Neural progenitor cell (in vitro differentiated cells): Measurements from ENCODE around the gene CPNE4. TPM values are rescaled to one million over a fixed set of nuclear protein-coding genes. Genes with fewer than 3 reads are reported as not detected.

Experiments
- DNase-seq: peaks from one replicate; pipeline ENCODE4 v3.0.0-alpha.2; 2016; ENCODE audit warnings: low spot score
- H2AFZ ChIP-seq: fragments of 200-600 bp; sonication (generic); replicated peaks from 2 replicates; pipeline ENCODE4 v1.6.1; 2016; ENCODE audit warnings: antibody characterized with exemption
- H3F3A ChIP-seq: fragments of 200-600 bp; sonication (generic); 2 replicates; pipeline ENCODE4 v1.6.1; 2016; ENCODE audit warnings: antibody characterized with exemption, low read depth
- H3K27ac ChIP-seq: fragments of 200-600 bp; sonication (generic); 2 replicates; pipeline ENCODE4 v1.5.1; 2016; ENCODE audit warnings: mild to moderate bottlenecking
- H3K27me3 ChIP-seq: fragments of 200-600 bp; sonication (generic); 2 replicates; pipeline ENCODE4 v1.6.1; 2016; ENCODE audit warnings: mild to moderate bottlenecking, moderate library complexity
- H3K36me3 ChIP-seq: fragments of 200-600 bp; sonication (generic); 2 replicates; pipeline ENCODE4 v1.5.1; 2016
- H3K4me1 ChIP-seq: fragments of 200-600 bp; sonication (generic); 2 replicates; pipeline ENCODE4 v1.6.1; 2016; ENCODE audit warnings: mixed run types
- H3K4me2 ChIP-seq: fragments of 200-600 bp; sonication (generic); 2 replicates; pipeline ENCODE4 v1.6.1; 2016
- H3K4me3 ChIP-seq: fragments of 200-600 bp; sonication (generic); 2 replicates; pipeline ENCODE4 v1.5.1; 2016
- H3K79me2 ChIP-seq: fragments of 200-600 bp; sonication (generic); 2 replicates; pipeline ENCODE4 v1.6.1; 2016; ENCODE audit warnings: low read depth
- H3K9ac ChIP-seq: fragments of 200-600 bp; sonication (generic); 2 replicates; pipeline ENCODE4 v1.6.1; 2016
- H3K9me3 ChIP-seq: fragments of 200-600 bp; sonication (generic); 2 replicates; pipeline ENCODE4 v1.5.1; 2016; ENCODE audit warnings: low read depth
- H4K20me1 ChIP-seq: fragments of 200-600 bp; sonication (generic); 2 replicates; pipeline ENCODE4 v1.6.1; 2016; ENCODE audit warnings: low read depth
- H3K27ac Mint-ChIP-seq: 3 replicates; pipeline ENCODE4 v1.8.0; 2021; ENCODE audit warnings: mixed read lengths
- H3K27me3 Mint-ChIP-seq: 2 replicates; pipeline ENCODE4 v1.8.0; 2022; ENCODE audit warnings: low read depth, mild to moderate bottlenecking, inconsistent platforms, moderate library complexity, mixed read lengths; ENCODE audit not compliant: insufficient read depth
- H3K36me3 Mint-ChIP-seq: 3 replicates; pipeline ENCODE4 v1.8.0; 2021; ENCODE audit warnings: mixed read lengths
- H3K4me1 Mint-ChIP-seq: 3 replicates; pipeline ENCODE4 v1.8.0; 2021; ENCODE audit warnings: mixed read lengths
- H3K4me3 Mint-ChIP-seq: 3 replicates; pipeline ENCODE4 v1.8.0; 2021; ENCODE audit warnings: mild to moderate bottlenecking, moderate library complexity, mixed read lengths
- H3K9me3 Mint-ChIP-seq: 3 replicates; pipeline ENCODE4 v1.8.0; 2020; ENCODE audit warnings: mixed read lengths
- CTCF ChIP-seq: fragments of 200-600 bp; sonication (generic); IDR thresholded peaks from 2 replicates; pipeline ENCODE4 v1.5.1; 2017; ENCODE audit warnings: antibody characterized with exemption, mild to moderate bottlenecking
- EZH2 ChIP-seq: fragments of 200-600 bp; sonication (generic); IDR thresholded peaks from 2 replicates; pipeline ENCODE4 v1.6.1; 2017; ENCODE audit warnings: antibody characterized with exemption, mild to moderate bottlenecking, moderate library complexity
- EZH2phosphoT487 ChIP-seq: fragments of 200-600 bp; sonication (generic); IDR thresholded peaks from 2 replicates; pipeline ENCODE4 v1.6.1; 2017; ENCODE audit warnings: antibody characterized with exemption
- total RNA-seq: library from RNA; depleted of rRNA; stranded (reverse); fragments of >200 nt; gene quantifications from 2 replicates; pipeline ENCODE4 v1.2.3, GENCODE V29; 2015; ENCODE audit warnings: low replicate concordance

CPNE4 gene
- total RNA-seq, 1 donor from 2014 or later: not detected

GRCh38 chr3:131717493-131717892 lies 317.3 kb downstream of the CPNE4 start:
- no peaks in the 10 kb centered on the region for H3K79me2 ChIP-seq
- H3K36me3 ChIP-seq: no peaks in the 10 kb centered on the region
- no peaks in the 10 kb centered on the region for H3K36me3 Mint-ChIP-seq
- no peak overlapping the region for H3K4me2 ChIP-seq
- TF ChIP-seq EZH2 (no peak), CTCF (no peak), EZH2phosphoT487 (no peak)
- H3K4me3 ChIP-seq: no peak overlapping the region
- H3K4me1 ChIP-seq: no peaks in the 10 kb centered on the region
- no peaks in the 10 kb centered on the region for H3K27me3 ChIP-seq
- no peak overlapping the region for H3K9ac ChIP-seq
- H2AFZ ChIP-seq: no peak overlapping the region
- H3K4me3 Mint-ChIP-seq: no peak overlapping the region
- no peak overlapping the region for H3K27ac Mint-ChIP-seq
- peaks cover 2% of the 10 kb centered on the region for H3K27me3 Mint-ChIP-seq
- DNase-seq: no peak
- peaks cover 14% of the 10 kb centered on the region for H3K4me1 Mint-ChIP-seq
- H3F3A ChIP-seq: no peaks in the 10 kb centered on the region
- H3K9me3 ChIP-seq: no peaks in the 10 kb centered on the region
- no peak overlapping the region for H3K27ac ChIP-seq
- no peaks in the 10 kb centered on the region for H4K20me1 ChIP-seq
- no peaks in the 10 kb centered on the region for H3K9me3 Mint-ChIP-seq

GRCh38 chr3:131716943-131717342 lies 317.9 kb downstream of the CPNE4 start:
- TF ChIP-seq CTCF (no peak), EZH2phosphoT487 (no peak), EZH2 (no peak)
- Histone ChIP-seq H3K4me1 (no peaks in the 10 kb centered on the region), H3K4me2 (no peak overlapping the region), H4K20me1 (no peaks in the 10 kb centered on the region), H3K36me3 (no peaks in the 10 kb centered on the region), H3K27me3 (no peaks in the 10 kb centered on the region), H3K4me3 (no peak overlapping the region), H3K79me2 (no peaks in the 10 kb centered on the region), H3K9ac (no peak overlapping the region), H3F3A (no peaks in the 10 kb centered on the region), H3K27ac (no peak overlapping the region), H2AFZ (no peak overlapping the region), H3K9me3 (no peaks in the 10 kb centered on the region)
- Mint-ChIP-seq H3K27ac (no peak overlapping the region), H3K27me3 (peaks cover 2% of the 10 kb centered on the region), H3K9me3 (no peaks in the 10 kb centered on the region), H3K4me3 (no peak overlapping the region), H3K4me1 (peaks cover 12% of the 10 kb centered on the region), H3K36me3 (no peaks in the 10 kb centered on the region)
- no peak for DNase-seq

GRCh38 chr3:131716007-131716406 lies 318.8 kb downstream of the CPNE4 start:
- Histone ChIP-seq H3K9ac (no peak overlapping the region), H2AFZ (no peak overlapping the region), H3K79me2 (no peaks in the 10 kb centered on the region), H3K4me1 (no peaks in the 10 kb centered on the region), H3K27me3 (no peaks in the 10 kb centered on the region), H3K36me3 (no peaks in the 10 kb centered on the region), H3K27ac (no peak overlapping the region), H3F3A (no peaks in the 10 kb centered on the region), H4K20me1 (no peaks in the 10 kb centered on the region), H3K4me2 (no peak overlapping the region), H3K4me3 (no peak overlapping the region), H3K9me3 (no peaks in the 10 kb centered on the region)
- DNase-seq: peak; percentile 6
- H3K4me1 Mint-ChIP-seq: peaks cover 16% of the 10 kb centered on the region
- no peaks in the 10 kb centered on the region for H3K36me3 Mint-ChIP-seq
- H3K4me3 Mint-ChIP-seq: no peak overlapping the region
- no peaks in the 10 kb centered on the region for H3K9me3 Mint-ChIP-seq
- H3K27me3 Mint-ChIP-seq: peaks cover 2% of the 10 kb centered on the region
- H3K27ac Mint-ChIP-seq: no peak overlapping the region
- no peak for TF ChIP-seq EZH2
- no peak for TF ChIP-seq CTCF
- TF ChIP-seq EZH2phosphoT487: no peak
